A673 (cell line): Measurements from ENCODE around the gene PVR.

Source experiments
- EZH2 ChIP-seq: fragments of 200-600 bp; sonication (generic); IDR thresholded peaks from 2 replicates; pipeline ENCODE4 v1.6.1; 2017; ENCODE audit warnings: borderline replicate concordance, low read depth, mild to moderate bottlenecking, mixed read lengths, antibody characterized with exemption, low read length; ENCODE audit not compliant: poor library complexity, severe bottlenecking
- TF ChIP-seq, protein P1 (sequence below): fragments of 300-800, 200-600 bp; sonication (generic); conservative IDR thresholded peaks from 2 replicates; pipeline ENCODE4 v1.5.1; 2017; ENCODE audit warnings: low read depth, mild to moderate bottlenecking, antibody characterized with exemption, low read length, moderate library complexity, mixed read lengths

DNA sequence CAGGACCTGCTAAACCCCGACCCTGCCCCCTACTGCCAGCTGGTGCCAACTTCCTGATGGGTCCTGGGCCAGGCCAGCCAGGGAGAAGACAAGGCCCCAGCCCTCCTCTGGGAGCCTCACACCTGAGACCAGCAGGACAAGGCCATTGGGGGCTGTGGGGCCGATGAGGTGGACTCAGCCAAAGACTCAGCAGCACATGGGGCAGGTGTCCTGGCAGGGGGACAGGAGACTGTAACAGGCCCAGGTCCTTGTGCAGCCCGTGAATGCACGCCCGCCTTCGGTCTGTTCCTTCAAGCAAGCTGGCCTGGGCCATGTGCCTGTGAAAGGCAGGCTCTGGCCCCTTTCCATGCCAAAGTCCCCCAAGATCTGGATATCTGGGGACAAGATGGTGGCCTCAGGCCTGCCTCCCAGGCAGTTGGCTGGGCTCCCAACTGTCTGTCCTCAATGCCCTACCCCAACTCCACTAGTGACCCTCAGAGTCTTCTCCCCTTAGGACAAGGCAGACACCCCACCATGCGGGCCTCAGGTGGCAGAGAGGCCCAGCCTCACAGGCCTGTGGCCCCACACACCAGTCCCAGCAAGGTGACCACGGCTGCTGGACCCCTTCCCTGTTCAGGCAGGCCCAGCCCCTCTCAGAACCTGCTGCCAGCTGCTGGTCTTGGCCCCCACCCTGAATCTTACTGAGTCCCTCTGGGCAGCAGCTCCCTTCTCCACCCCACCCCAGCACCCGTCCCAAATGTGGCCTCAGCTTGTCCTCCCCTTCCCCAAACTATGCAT lies 39.9 kb downstream of the PVR start:
- TF ChIP-seq, protein P1, sequence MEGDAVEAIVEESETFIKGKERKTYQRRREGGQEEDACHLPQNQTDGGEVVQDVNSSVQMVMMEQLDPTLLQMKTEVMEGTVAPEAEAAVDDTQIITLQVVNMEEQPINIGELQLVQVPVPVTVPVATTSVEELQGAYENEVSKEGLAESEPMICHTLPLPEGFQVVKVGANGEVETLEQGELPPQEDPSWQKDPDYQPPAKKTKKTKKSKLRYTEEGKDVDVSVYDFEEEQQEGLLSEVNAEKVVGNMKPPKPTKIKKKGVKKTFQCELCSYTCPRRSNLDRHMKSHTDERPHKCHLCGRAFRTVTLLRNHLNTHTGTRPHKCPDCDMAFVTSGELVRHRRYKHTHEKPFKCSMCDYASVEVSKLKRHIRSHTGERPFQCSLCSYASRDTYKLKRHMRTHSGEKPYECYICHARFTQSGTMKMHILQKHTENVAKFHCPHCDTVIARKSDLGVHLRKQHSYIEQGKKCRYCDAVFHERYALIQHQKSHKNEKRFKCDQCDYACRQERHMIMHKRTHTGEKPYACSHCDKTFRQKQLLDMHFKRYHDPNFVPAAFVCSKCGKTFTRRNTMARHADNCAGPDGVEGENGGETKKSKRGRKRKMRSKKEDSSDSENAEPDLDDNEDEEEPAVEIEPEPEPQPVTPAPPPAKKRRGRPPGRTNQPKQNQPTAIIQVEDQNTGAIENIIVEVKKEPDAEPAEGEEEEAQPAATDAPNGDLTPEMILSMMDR: no peak
- TF ChIP-seq EZH2: no peak
